ENCODE data around the gene ARL6IP5.

DNA sequence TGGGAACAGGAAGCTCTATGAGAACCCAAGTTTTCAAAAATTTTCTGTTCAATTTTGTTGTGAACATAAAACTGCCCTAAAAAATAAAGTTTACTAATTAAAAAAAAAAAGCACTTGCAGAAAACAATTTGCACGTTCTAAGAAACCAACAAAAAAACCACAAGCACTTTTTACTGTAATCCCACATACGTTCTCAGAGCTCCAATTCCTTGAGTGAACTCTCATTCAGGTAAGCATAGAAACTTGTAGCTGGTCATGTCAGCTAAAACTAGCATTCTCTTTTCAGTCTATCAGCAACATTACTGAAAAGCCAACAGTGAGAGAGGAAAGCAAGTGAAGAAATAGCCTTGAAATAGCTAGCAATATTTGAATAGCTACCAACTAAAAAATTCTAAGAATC, 21.1 kb upstream of the ARL6IP5 start:
- TF ChIP-seq ATF3 (IDR thresholded peaks at IDR 0.05) (no peak), CTCF (IDR thresholded peaks at IDR 0.05; ENCODE audit: low read depth, low read length, missing input control) (no peak), MAX (IDR thresholded peaks at IDR 0.05) (no peak), RAD21 (IDR thresholded peaks at IDR 0.05) (no peak), TAF1 (conservative IDR thresholded peaks at IDR 0.05) (no peak), FOXA1 (IDR thresholded peaks at IDR 0.05) (no peak), HNF4G (IDR thresholded peaks at IDR 0.05) (no peak), SP1 (IDR thresholded peaks at IDR 0.05) (no peak)
- TF ChIP-seq, protein P1, sequence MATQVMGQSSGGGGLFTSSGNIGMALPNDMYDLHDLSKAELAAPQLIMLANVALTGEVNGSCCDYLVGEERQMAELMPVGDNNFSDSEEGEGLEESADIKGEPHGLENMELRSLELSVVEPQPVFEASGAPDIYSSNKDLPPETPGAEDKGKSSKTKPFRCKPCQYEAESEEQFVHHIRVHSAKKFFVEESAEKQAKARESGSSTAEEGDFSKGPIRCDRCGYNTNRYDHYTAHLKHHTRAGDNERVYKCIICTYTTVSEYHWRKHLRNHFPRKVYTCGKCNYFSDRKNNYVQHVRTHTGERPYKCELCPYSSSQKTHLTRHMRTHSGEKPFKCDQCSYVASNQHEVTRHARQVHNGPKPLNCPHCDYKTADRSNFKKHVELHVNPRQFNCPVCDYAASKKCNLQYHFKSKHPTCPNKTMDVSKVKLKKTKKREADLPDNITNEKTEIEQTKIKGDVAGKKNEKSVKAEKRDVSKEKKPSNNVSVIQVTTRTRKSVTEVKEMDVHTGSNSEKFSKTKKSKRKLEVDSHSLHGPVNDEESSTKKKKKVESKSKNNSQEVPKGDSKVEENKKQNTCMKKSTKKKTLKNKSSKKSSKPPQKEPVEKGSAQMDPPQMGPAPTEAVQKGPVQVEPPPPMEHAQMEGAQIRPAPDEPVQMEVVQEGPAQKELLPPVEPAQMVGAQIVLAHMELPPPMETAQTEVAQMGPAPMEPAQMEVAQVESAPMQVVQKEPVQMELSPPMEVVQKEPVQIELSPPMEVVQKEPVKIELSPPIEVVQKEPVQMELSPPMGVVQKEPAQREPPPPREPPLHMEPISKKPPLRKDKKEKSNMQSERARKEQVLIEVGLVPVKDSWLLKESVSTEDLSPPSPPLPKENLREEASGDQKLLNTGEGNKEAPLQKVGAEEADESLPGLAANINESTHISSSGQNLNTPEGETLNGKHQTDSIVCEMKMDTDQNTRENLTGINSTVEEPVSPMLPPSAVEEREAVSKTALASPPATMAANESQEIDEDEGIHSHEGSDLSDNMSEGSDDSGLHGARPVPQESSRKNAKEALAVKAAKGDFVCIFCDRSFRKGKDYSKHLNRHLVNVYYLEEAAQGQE (IDR thresholded peaks at IDR 0.05), result no peak
